Right atrium auricular region (tissue), 2 donors: ENCODE measurements around the gene PDZD2. TPM values are rescaled to one million over a fixed set of nuclear protein-coding genes. Genes with fewer than 3 reads are reported as not detected.
"Not testable (repeated sequence)": the region's sequence is repeated elsewhere in the genome, so short reads cannot be mapped to it uniquely, and the experiment has no call there.

Experiments used
- DNase-seq: peaks from one replicate; pipeline ENCODE4 v3.0.0-alpha.2; 2019; ENCODE audit warnings: low spot score
- H3K27ac ChIP-seq, 2 donors: fragments of 200-600 bp; sonication (generic); 1 replicate in 1 of 2; 2 replicates in 1 of 2; pipeline ENCODE4 v1.5.1; 2016 to 2019
- H3K27me3 ChIP-seq, 2 donors: fragments of 200-600 bp; sonication (generic); one replicate each; pipeline versions ENCODE4 v1.5.1 to v1.6.0; 2017 to 2019
- H3K36me3 ChIP-seq: fragments of 200-600 bp; sonication (generic); one replicate; pipeline ENCODE4 v1.5.1; 2016
- H3K4me1 ChIP-seq, 2 donors: fragments of 200-600 bp; sonication (generic); one replicate each; pipeline versions ENCODE4 v1.5.1 to v1.6.0; 2017 to 2019
- H3K4me3 ChIP-seq, 2 donors: fragments of 200-600 bp; sonication (generic); 1 replicate in 1 of 2; 2 replicates in 1 of 2; pipeline ENCODE4 v1.5.1; 2017 to 2019; ENCODE audit warnings: mild to moderate bottlenecking in 1 of 2, moderate library complexity in 1 of 2
- H3K9me3 ChIP-seq, 2 donors: fragments of 200-600 bp; sonication (generic); one replicate each; pipeline ENCODE4 v1.5.1; 2019
- CTCF ChIP-seq, 2 donors: fragments of 200-600 bp; sonication (generic); IDR thresholded peaks; one replicate each; pipeline ENCODE4 v1.5.1; 2019; ENCODE audit warnings: antibody characterized with exemption in 2 of 2
- total RNA-seq, 2 donors: library from RNA; depleted of rRNA; stranded (reverse); fragments of >200 nt; gene quantifications; one replicate each; pipeline ENCODE4 v1.1.0, GENCODE V29; 2016

PDZD2 gene
- total RNA-seq: 10 to 100 TPM; 79.5 to 86.4 TPM

- Histone ChIP-seq H3K9me3 (no peaks in the 10 kb centered on the region), H3K4me1 (peaks cover 0 to 64% of the 10 kb centered on the region in 2 donors), H3K4me3 (peak within 1 kb of the TSS; percentile 69 to 72), H3K27me3 (no peaks in the 10 kb centered on the region), H3K27ac (peak within 1 kb of the TSS; percentile 79 to 87), H3K36me3 (no peaks in the 10 kb centered on the region)
- peak; percentile 70 for DNase-seq
- peak; percentile 23 to 69 for TF ChIP-seq CTCF (IDR thresholded peaks at IDR 0.05)
Observed at GRCh38 chr5:31638748-31639418, at the start of gene PDZD2. TSS of gene PDZD2 (plus strand) at chr5:31639131.

GRCh38 chr5:31593665-31594064 is 45.3 kb upstream of the PDZD2 start:
- H3K27ac ChIP-seq: no peak overlapping the region
- H3K36me3 ChIP-seq: no peaks in the 10 kb centered on the region
- no peak for TF ChIP-seq CTCF (IDR thresholded peaks at IDR 0.05)
- H3K9me3 ChIP-seq: no peaks in the 10 kb centered on the region
- no peaks in the 10 kb centered on the region for H3K27me3 ChIP-seq
- H3K4me1 ChIP-seq: no peaks in the 10 kb centered on the region
- no peak overlapping the region for H3K4me3 ChIP-seq
- no peak for DNase-seq

- Histone ChIP-seq H3K4me3 (no peak overlapping the region), H3K36me3 (no peaks in the 10 kb centered on the region), H3K9me3 (no peaks in the 10 kb centered on the region), H3K27me3 (no peaks in the 10 kb centered on the region), H3K27ac (no peak overlapping the region), H3K4me1 (no peaks in the 10 kb centered on the region)
- DNase-seq: no peak
- no peak for TF ChIP-seq CTCF (IDR thresholded peaks at IDR 0.05)
Observed at GRCh38 chr5:31596354-31596753, 42.6 kb upstream of the PDZD2 start.

GRCh38 chr5:31598640-31599611 is 40.0 kb upstream of the PDZD2 start:
- no peak for TF ChIP-seq CTCF (IDR thresholded peaks at IDR 0.05)
- DNase-seq: no peak
- Histone ChIP-seq H3K36me3 (no peaks in the 10 kb centered on the region), H3K9me3 (no peaks in the 10 kb centered on the region), H3K4me1 (no peaks in the 10 kb centered on the region), H3K27ac (no peak overlapping the region), H3K27me3 (no peaks in the 10 kb centered on the region), H3K4me3 (no peak overlapping the region)

- not testable (repeated sequence) for H3K27me3 ChIP-seq, H3K36me3 ChIP-seq, DNase-seq
Observed at GRCh38 chr5:31602305-31602704, 36.6 kb upstream of the PDZD2 start.

GRCh38 chr5:31604240-31604639 is 34.7 kb upstream of the PDZD2 start:
- Histone ChIP-seq H3K4me3 (no peak overlapping the region), H3K36me3 (no peaks in the 10 kb centered on the region), H3K9me3 (no peaks in the 10 kb centered on the region), H3K27me3 (no peaks in the 10 kb centered on the region), H3K27ac (no peak overlapping the region), H3K4me1 (no peaks in the 10 kb centered on the region)
- no peak for TF ChIP-seq CTCF (IDR thresholded peaks at IDR 0.05)
- DNase-seq: no peak

More at GRCh38 chr5:31602305-31602704, 36.6 kb upstream of the PDZD2 start:
- not testable (repeated sequence) for H3K27ac ChIP-seq, H3K4me3 ChIP-seq, H3K4me1 ChIP-seq, H3K9me3 ChIP-seq
